Measurements from ENCODE around the gene ARHGEF28.

ARHGEF28 gene

DNA sequence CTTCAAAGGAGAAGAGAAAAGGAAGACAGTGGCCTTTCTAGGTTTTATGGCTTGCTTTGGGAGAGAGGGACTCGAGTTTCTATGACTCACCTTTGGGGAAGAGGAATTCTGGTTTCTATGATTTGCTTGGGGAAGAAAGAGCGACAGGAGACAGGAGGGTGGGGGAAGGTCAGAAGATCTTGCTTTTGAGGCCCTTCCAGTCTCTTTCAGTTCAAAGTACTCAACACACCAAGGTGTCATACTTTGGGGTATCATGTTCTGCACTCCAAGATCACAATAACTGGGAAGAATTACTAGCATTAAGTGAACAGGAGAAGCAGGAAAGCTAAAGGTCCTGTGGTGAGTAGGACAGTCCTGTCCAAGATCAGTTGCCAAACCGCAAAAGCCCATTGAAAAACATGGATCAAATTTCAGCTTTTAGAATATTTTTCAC, 324.5 kb downstream of the ARHGEF28 start:
- no peak for TF ChIP-seq SIN3A (IDR thresholded peaks at IDR 0.05; ENCODE audit: borderline replicate concordance, insufficient read depth, low read length)
- no peak for TF ChIP-seq FOXP2 (optimal IDR thresholded peaks at IDR 0.05; ENCODE audit: borderline replicate concordance, extremely low read depth, extremely low read length, insufficient read depth)
- TF ChIP-seq TAF1 (IDR thresholded peaks at IDR 0.05; ENCODE audit: borderline replicate concordance, insufficient read depth, low read length) = no peak
- TF ChIP-seq POLR2AphosphoS5 (IDR thresholded peaks at IDR 0.05; ENCODE audit: low read depth, low read length) = no peak
- TF ChIP-seq, protein P1, sequence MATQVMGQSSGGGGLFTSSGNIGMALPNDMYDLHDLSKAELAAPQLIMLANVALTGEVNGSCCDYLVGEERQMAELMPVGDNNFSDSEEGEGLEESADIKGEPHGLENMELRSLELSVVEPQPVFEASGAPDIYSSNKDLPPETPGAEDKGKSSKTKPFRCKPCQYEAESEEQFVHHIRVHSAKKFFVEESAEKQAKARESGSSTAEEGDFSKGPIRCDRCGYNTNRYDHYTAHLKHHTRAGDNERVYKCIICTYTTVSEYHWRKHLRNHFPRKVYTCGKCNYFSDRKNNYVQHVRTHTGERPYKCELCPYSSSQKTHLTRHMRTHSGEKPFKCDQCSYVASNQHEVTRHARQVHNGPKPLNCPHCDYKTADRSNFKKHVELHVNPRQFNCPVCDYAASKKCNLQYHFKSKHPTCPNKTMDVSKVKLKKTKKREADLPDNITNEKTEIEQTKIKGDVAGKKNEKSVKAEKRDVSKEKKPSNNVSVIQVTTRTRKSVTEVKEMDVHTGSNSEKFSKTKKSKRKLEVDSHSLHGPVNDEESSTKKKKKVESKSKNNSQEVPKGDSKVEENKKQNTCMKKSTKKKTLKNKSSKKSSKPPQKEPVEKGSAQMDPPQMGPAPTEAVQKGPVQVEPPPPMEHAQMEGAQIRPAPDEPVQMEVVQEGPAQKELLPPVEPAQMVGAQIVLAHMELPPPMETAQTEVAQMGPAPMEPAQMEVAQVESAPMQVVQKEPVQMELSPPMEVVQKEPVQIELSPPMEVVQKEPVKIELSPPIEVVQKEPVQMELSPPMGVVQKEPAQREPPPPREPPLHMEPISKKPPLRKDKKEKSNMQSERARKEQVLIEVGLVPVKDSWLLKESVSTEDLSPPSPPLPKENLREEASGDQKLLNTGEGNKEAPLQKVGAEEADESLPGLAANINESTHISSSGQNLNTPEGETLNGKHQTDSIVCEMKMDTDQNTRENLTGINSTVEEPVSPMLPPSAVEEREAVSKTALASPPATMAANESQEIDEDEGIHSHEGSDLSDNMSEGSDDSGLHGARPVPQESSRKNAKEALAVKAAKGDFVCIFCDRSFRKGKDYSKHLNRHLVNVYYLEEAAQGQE (IDR thresholded peaks at IDR 0.05; ENCODE audit: insufficient read depth in 1 of 2, low read depth in 2 of 2, low read length in 2 of 2) = no peak

DNA sequence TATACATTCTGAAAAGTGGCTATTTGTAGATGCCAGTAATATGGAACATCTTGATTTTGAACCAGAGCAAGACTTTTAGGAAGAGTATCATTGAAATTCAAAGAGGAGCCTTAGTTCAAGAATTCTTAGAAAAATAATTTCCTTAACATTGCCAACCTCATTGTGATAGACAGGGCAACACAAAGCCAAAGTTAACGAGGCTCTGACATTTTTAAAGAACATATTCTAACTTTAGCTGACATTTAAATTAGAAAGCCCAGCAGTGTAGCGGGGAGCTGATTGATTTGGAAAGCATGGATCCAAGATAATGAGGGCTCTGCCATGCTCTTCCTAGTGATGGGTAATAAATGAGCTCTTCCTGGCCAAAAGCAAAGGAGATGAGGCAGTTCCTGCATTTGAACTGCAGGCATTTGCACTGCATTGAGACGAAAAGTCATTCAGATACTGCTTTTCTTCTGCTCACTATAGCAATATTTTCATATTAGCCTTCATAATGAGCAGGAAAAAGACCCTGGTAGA, 325.0 kb downstream of the ARHGEF28 start:
- TF ChIP-seq SIN3A (IDR thresholded peaks at IDR 0.05; ENCODE audit: borderline replicate concordance, insufficient read depth, low read length) = no peak
- TF ChIP-seq, protein P1 (IDR thresholded peaks at IDR 0.05; ENCODE audit: insufficient read depth in 1 of 2, low read depth in 2 of 2, low read length in 2 of 2) = no peak
- no peak for TF ChIP-seq FOXP2 (optimal IDR thresholded peaks at IDR 0.05; ENCODE audit: borderline replicate concordance, extremely low read depth, extremely low read length, insufficient read depth)
- TF ChIP-seq POLR2AphosphoS5 (IDR thresholded peaks at IDR 0.05; ENCODE audit: low read depth, low read length) = no peak
- TF ChIP-seq TAF1 (IDR thresholded peaks at IDR 0.05; ENCODE audit: borderline replicate concordance, insufficient read depth, low read length) = no peak

DNA sequence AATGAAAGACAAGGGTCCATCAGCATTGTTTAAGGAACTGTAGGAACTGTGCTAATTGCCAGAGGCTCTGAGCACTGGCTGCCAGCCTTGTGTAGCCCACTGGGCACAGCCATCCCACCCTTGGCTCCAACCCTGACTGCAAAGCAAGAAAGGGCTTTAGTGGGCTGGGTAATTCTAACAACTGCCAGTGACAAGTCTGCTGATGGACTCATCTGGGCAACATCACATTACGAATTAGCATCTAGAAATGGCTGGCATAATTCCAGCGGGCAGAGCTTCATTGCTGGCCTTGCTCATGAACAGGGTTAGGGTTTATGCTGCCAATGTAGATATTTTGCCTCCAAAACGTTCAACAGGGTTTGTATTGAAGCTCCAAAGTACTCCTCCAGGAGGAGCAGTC, 326.9 kb downstream of the ARHGEF28 start:
- TF ChIP-seq TAF1 (IDR thresholded peaks at IDR 0.05; ENCODE audit: borderline replicate concordance, insufficient read depth, low read length) (no peak), POLR2AphosphoS5 (IDR thresholded peaks at IDR 0.05; ENCODE audit: low read depth, low read length) (no peak), FOXP2 (optimal IDR thresholded peaks at IDR 0.05; ENCODE audit: borderline replicate concordance, extremely low read depth, extremely low read length, insufficient read depth) (no peak), SIN3A (IDR thresholded peaks at IDR 0.05; ENCODE audit: borderline replicate concordance, insufficient read depth, low read length) (no peak)
- TF ChIP-seq, protein P1 (IDR thresholded peaks at IDR 0.05; ENCODE audit: insufficient read depth in 1 of 2, low read depth in 2 of 2, low read length in 2 of 2) = no peak

DNA sequence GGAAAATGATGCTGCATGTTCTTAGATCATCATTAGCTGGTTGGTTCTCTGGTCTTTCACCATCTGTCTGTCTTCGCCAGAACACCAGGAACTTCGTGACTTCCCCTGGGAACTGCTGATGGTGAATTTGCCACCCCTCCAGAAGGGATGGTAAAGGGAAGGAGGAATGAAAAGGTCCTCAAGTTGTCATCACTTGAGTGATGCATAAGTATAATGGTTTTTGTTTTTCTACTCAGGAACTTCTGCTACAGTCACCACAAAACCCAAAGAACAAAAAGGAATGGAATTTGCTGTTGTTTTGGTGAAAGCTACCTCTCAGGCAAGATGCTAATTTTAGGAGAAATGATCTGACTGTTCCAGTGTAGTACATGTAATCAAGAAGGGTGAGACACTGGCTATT, 328.4 kb downstream of the ARHGEF28 start:
- TF ChIP-seq POLR2AphosphoS5 (IDR thresholded peaks at IDR 0.05; ENCODE audit: low read depth, low read length) = no peak
- TF ChIP-seq, protein P1 (IDR thresholded peaks at IDR 0.05; ENCODE audit: insufficient read depth in 1 of 2, low read depth in 2 of 2, low read length in 2 of 2) = no peak
- no peak for TF ChIP-seq TAF1 (IDR thresholded peaks at IDR 0.05; ENCODE audit: borderline replicate concordance, insufficient read depth, low read length)
- no peak for TF ChIP-seq FOXP2 (optimal IDR thresholded peaks at IDR 0.05; ENCODE audit: borderline replicate concordance, extremely low read depth, extremely low read length, insufficient read depth)
- no peak for TF ChIP-seq SIN3A (IDR thresholded peaks at IDR 0.05; ENCODE audit: borderline replicate concordance, insufficient read depth, low read length)
